Osteocyte (in vitro differentiated cells): Measurements from ENCODE around the gene SMIM44. TPM values are rescaled to one million over a fixed set of nuclear protein-coding genes. Genes with fewer than 3 reads are reported as not detected.

Experiments
- DNase-seq: peaks from one replicate; pipeline ENCODE4 v3.0.0; 2021; ENCODE audit warnings: mixed read lengths; ENCODE audit not compliant: unreplicated experiment; ENCODE audit errors: extremely low spot score
- H3K27ac Mint-ChIP-seq: one replicate; pipeline ENCODE4 v1.8.0; 2021; ENCODE audit warnings: mild to moderate bottlenecking, mixed read lengths; ENCODE audit not compliant: unreplicated experiment
- H3K27me3 Mint-ChIP-seq: one replicate; pipeline ENCODE4 v1.8.0; 2021; ENCODE audit warnings: mixed read lengths; ENCODE audit not compliant: unreplicated experiment
- H3K36me3 Mint-ChIP-seq: one replicate; pipeline ENCODE4 v1.8.0; 2021; ENCODE audit warnings: mixed read lengths; ENCODE audit not compliant: unreplicated experiment
- H3K4me1 Mint-ChIP-seq: one replicate; pipeline ENCODE4 v1.8.0; 2021; ENCODE audit warnings: mixed read lengths; ENCODE audit not compliant: unreplicated experiment
- H3K4me3 Mint-ChIP-seq: one replicate; pipeline ENCODE4 v1.8.0; 2021; ENCODE audit warnings: mild to moderate bottlenecking, moderate library complexity, mixed read lengths; ENCODE audit not compliant: unreplicated experiment
- H3K9me3 Mint-ChIP-seq: one replicate; pipeline ENCODE4 v1.8.0; 2021; ENCODE audit warnings: mixed read lengths; ENCODE audit not compliant: unreplicated experiment
- CTCF ChIP-seq: fragments of 200-600 bp; sonication (generic); IDR thresholded peaks from 2 replicates; pipeline ENCODE4 v1.5.0; 2021; ENCODE audit warnings: antibody characterized with exemption, mild to moderate bottlenecking, moderate library complexity
- total RNA-seq: library from RNA; stranded (reverse); gene quantifications from 2 replicates; pipeline ENCODE4 v1.2.1, GENCODE V29; 2021

The SMIM44 gene
- total RNA-seq, 1 donor from 2014 or later = not detected

GRCh38 chr19:3469638-3470499 lies 13.4 kb downstream of the SMIM44 start:
- H3K4me3 Mint-ChIP-seq = no peak overlapping the region
- TF ChIP-seq CTCF = no peak
- H3K9me3 Mint-ChIP-seq = no peaks in the 10 kb centered on the region
- no peak for DNase-seq
- H3K4me1 Mint-ChIP-seq = peaks cover 13% of the 10 kb centered on the region
- no peak overlapping the region for H3K27ac Mint-ChIP-seq
- peaks cover 2% of the 10 kb centered on the region for H3K36me3 Mint-ChIP-seq
- H3K27me3 Mint-ChIP-seq = no peaks in the 10 kb centered on the region

- no peaks in the 10 kb centered on the region for H3K9me3 Mint-ChIP-seq
- no peak overlapping the region for H3K27ac Mint-ChIP-seq
- H3K4me1 Mint-ChIP-seq = peaks cover 13% of the 10 kb centered on the region
Measured at GRCh38 chr19:3468211-3468610, 15.0 kb downstream of the SMIM44 start.

GRCh38 chr19:3467437-3468198 lies 15.6 kb downstream of the SMIM44 start:
- no peak for DNase-seq
- Mint-ChIP-seq H3K36me3 (peaks cover 4% of the 10 kb centered on the region), H3K4me3 (no peak overlapping the region), H3K4me1 (peaks cover 15% of the 10 kb centered on the region), H3K27ac (no peak overlapping the region), H3K27me3 (no peaks in the 10 kb centered on the region), H3K9me3 (no peaks in the 10 kb centered on the region)
- no peak for TF ChIP-seq CTCF

More at GRCh38 chr19:3468211-3468610, 15.0 kb downstream of the SMIM44 start:
- H3K27me3 Mint-ChIP-seq = no peaks in the 10 kb centered on the region
- DNase-seq = no peak
- H3K36me3 Mint-ChIP-seq = peaks cover 2% of the 10 kb centered on the region
- H3K4me3 Mint-ChIP-seq = no peak overlapping the region
- TF ChIP-seq CTCF = no peak

- Mint-ChIP-seq H3K27ac (no peak overlapping the region), H3K27me3 (no peaks in the 10 kb centered on the region), H3K4me3 (no peak overlapping the region), H3K36me3 (peaks cover 5% of the 10 kb centered on the region), H3K9me3 (no peaks in the 10 kb centered on the region), H3K4me1 (peaks cover 15% of the 10 kb centered on the region)
- no peak for DNase-seq
- TF ChIP-seq CTCF = no peak
Measured at GRCh38 chr19:3466635-3467034, 16.6 kb downstream of the SMIM44 start.

GRCh38 chr19:3465552-3465951 lies 17.7 kb downstream of the SMIM44 start:
- peaks cover 5% of the 10 kb centered on the region for H3K36me3 Mint-ChIP-seq
- H3K9me3 Mint-ChIP-seq = no peaks in the 10 kb centered on the region
- no peak overlapping the region for H3K4me3 Mint-ChIP-seq
- no peak for DNase-seq
- TF ChIP-seq CTCF = no peak
- H3K27me3 Mint-ChIP-seq = no peaks in the 10 kb centered on the region
- H3K27ac Mint-ChIP-seq = no peak overlapping the region
- H3K4me1 Mint-ChIP-seq = peaks cover 14% of the 10 kb centered on the region
